HG03139 (cell line): ENCODE results near the gene SOCS1.
A peak's percentile ranks its signal among the peaks of the same experiment; 100 is the strongest.

Experiments
- ATAC-seq: cut with Tn5 transposase; IDR thresholded peaks from one replicate; pipeline ENCODE4 v1.9.1; 2021; ENCODE audit not compliant: unreplicated experiment

Gene SOCS1

GRCh38 chr16:11249233-11250061 lies 6.6 kb downstream of the SOCS1 start:
- no peak for ATAC-seq

- ATAC-seq, result no peak
Observed at GRCh38 chr16:11248133-11248532, 7.9 kb downstream of the SOCS1 start.

GRCh38 chr16:11245988-11246387 lies 10.0 kb downstream of the SOCS1 start:
- ATAC-seq, result no peak

- no peak for ATAC-seq
Observed at GRCh38 chr16:11245222-11245737, 10.7 kb downstream of the SOCS1 start.

DNA sequence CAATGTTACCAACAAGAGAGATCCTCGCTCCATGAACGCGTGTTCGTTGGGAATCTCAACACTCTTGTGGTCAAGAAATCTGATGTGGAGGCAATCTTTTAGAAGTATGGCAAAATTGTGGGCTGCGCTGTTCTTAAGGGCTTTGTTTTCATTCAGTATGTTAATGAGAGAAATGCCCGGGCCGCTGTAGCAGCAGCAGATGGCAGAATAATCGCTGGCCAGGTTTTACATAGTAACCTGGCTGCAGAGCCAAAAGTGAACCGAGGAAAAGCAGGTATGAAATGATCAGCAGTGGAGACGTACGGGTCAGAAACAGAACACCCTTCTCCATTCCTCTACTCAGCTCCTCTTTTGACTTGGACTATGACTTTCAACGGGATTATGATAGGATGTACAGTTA lies 13.3 kb downstream of the SOCS1 start:
- ATAC-seq, result no peak

GRCh38 chr16:11241480-11242204 lies 14.4 kb downstream of the SOCS1 start:
- ATAC-seq, result no peak

- no peak for ATAC-seq
Observed at GRCh38 chr16:11240636-11241473, 15.1 kb downstream of the SOCS1 start.

DNA sequence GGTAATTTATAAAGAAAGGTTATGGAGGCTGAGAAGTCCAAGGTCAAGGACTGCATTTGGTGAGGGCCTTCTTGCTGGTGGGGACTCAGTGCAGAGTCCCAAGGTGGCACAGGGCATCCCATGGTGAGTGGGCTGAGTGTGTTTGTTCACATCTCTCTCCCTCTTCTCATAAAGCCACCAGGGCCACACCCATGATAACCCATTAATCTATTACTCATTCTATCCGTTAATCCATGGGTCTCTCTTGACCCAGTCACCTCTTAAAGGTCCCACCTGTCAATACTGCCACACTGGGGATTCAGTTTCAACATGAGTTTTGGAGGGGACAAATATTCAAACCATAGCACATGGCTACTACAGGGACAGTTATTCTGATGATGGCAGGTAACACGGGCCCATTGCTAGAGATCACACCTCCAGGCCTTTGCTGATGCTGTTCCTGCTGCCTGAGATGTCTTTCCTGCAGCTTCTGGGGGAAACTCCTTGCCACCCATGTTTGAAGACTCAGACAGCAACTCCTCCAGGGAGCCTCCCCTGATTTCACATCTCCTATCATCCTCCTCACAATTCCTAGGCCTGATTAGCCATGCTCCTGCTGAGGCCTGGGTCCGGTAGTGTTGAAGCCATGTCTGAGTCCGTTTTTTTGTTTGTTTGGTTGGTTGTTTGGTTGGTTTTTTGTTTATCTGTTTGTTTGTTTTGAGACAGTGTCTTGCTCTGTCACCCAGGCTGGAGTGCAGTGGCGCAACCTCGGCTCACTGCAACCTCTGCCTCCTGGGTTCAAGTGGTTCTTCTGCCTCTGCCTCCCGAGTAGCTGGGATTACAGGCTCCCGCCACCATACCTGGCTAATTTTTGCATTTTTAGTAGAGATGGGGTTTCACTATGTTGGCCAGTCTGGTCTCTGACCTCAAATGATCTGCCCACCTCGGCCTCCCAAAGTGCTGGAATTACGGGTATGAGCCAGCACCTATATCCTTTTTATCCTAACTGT lies 16.1 kb downstream of the SOCS1 start:
- ATAC-seq, result no peak

GRCh38 chr16:11238272-11239202 lies 17.5 kb downstream of the SOCS1 start:
- no peak for ATAC-seq

GRCh38 chr16:11236461-11237254 lies 19.3 kb downstream of the SOCS1 start:
- no peak for ATAC-seq

DNA sequence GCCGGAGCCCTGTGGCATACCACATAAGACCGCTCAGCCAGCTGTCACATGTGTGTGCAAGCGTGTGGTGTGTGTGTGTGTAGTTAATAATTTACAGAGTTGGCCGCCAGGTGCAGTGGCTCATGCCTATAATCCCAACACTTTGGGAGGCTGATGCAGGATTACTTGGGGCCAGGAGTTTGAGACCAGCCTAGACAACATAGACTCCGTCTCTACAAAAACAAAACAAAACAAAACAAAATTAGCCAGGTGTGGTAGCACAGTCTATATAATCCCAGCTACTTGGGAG lies 20.4 kb downstream of the SOCS1 start:
- no peak for ATAC-seq

- no peak for ATAC-seq
Observed at GRCh38 chr16:11234884-11235702, 20.9 kb downstream of the SOCS1 start.

- ATAC-seq, result no peak
Observed at GRCh38 chr16:11233727-11234376, 22.2 kb downstream of the SOCS1 start.

DNA sequence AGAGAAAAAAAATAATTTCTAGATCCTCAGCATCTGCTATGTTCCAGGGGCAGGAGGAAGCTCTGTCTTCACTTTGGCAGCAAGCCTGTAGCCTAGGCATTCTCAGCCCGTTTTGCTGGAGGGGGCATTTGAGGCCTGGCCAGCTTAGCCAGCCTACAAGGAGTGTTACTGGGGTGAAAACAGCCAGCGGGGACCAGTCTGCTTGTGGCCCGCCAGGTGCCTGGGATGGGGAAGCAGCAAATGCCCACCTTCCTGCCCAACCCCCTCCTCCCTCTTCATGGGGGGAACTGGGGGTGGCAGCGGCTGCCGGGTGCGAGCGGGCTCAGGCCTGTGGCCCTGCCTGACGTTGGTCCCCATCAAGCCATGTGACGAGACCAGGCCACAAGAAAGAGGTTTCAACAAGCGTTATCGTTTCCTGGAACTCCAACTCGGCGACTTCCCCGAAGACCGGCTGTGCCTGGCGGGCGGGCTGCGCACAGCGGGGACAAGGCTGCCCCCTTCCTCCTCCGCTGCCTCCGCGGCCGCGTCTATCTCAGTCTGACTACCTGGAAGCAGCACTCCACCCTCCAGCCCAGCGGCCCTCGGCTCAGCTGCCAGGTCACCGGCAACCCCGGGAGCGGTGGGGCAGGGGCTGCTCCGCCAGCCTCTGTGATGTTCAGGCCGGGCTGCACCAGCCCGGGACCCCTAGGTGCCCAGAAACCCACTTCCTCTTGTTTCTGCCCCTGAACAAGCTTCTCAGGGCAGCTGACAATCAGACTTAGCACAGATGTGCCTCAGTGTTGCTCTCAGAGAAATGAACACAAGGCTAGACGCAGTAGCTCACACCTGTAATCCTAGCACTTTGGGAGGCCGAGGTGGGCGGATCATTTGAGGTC lies 22.9 kb downstream of the SOCS1 start:
- peak; percentile 39 for ATAC-seq

DNA sequence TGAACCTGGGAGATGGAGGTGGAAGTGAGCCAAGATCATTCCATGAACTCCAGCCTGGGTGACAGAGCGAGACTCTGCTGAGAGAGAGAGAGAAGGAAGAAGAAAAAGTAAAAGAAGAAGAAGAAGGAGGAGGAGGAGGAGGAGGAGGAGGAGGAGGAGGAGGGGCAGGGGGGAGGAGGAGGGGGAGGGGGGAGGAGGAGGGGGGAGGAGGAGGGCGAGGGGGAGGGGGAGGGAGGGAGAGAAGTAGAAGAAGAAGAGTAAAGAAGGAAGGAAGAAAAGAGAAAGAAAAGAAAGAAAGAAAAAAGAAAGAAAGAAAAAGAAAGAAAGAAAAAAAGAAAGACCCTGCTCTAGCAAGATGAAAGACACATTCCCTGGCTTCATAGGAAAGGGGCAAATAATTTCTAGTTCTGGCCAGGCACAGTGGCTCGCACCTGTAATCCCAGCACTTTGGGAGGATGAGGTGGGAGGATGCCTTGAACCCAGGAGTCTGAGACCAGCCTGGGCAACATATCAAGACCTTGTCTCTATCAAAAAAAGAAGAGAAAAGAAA lies 23.6 kb downstream of the SOCS1 start:
- no peak for ATAC-seq
